Measurements from ENCODE around the gene UBA3.

GRCh38 chr3:69058180-69058946, 21.8 kb downstream of the UBA3 start:
- no peak for TF ChIP-seq POLR2A (IDR thresholded peaks at IDR 0.05)
- no peak for TF ChIP-seq CTCF (IDR thresholded peaks at IDR 0.05)
- no peak for TF ChIP-seq POLR2AphosphoS5 (IDR thresholded peaks at IDR 0.05)

Measured in suprapubic skin (tissue), 4 donors.